RWPE2 (cell line): ENCODE measurements around the gene NFKB2.

Source experiments
- ATAC-seq: fragments of 200-7000 bp; cut with Tn5 transposase; 3 replicates; pipeline ENCODE4 v1.9.1; 2021; ENCODE audit warnings: low read depth
- DNase-seq: peaks from one replicate; pipeline ENCODE4 v3.0.0-alpha.2; 2020; ENCODE audit warnings: low spot score
- H3K27ac ChIP-seq: fragments of 450-650 bp; 2 replicates; pipeline ENCODE4 v1.5.1; 2017; ENCODE audit warnings: mild to moderate bottlenecking; ENCODE audit not compliant: poor library complexity, severe bottlenecking
- H3K27me3 ChIP-seq: fragments of 250-450 bp; sonication (Bioruptor Pico); 2 replicates; pipeline ENCODE4 v1.5.1; 2021; ENCODE audit warnings: mild to moderate bottlenecking, moderate library complexity; ENCODE audit not compliant: insufficient read depth, poor library complexity, severe bottlenecking
- H3K36me3 ChIP-seq: fragments of 250-450 bp; sonication (Bioruptor Pico); 2 replicates; pipeline ENCODE4 v1.5.1; 2020; ENCODE audit warnings: low read depth, mild to moderate bottlenecking, moderate library complexity
- H3K4me1 ChIP-seq: fragments of 250-450 bp; sonication (Bioruptor Pico); 2 replicates; pipeline ENCODE4 v1.5.1; 2021; ENCODE audit warnings: mild to moderate bottlenecking, moderate library complexity; ENCODE audit not compliant: insufficient read depth, poor library complexity, severe bottlenecking
- H3K4me3 ChIP-seq: fragments of 250-450 bp; sonication (Bioruptor Pico); 2 replicates; pipeline ENCODE4 v1.5.1; 2021; ENCODE audit warnings: mild to moderate bottlenecking, moderate library complexity; ENCODE audit not compliant: severe bottlenecking
- H3K9me3 ChIP-seq: fragments of 250-450 bp; sonication (Bioruptor Pico); 2 replicates; pipeline ENCODE4 v1.5.1; 2021; ENCODE audit warnings: mild to moderate bottlenecking, moderate library complexity; ENCODE audit not compliant: severe bottlenecking
- CTCF ChIP-seq: fragments of 450-650 bp; IDR thresholded peaks from one replicate; pipeline ENCODE4 v1.5.1; 2017; ENCODE audit warnings: mild to moderate bottlenecking, moderate library complexity; ENCODE audit not compliant: poor library complexity, severe bottlenecking

The NFKB2 gene

DNA sequence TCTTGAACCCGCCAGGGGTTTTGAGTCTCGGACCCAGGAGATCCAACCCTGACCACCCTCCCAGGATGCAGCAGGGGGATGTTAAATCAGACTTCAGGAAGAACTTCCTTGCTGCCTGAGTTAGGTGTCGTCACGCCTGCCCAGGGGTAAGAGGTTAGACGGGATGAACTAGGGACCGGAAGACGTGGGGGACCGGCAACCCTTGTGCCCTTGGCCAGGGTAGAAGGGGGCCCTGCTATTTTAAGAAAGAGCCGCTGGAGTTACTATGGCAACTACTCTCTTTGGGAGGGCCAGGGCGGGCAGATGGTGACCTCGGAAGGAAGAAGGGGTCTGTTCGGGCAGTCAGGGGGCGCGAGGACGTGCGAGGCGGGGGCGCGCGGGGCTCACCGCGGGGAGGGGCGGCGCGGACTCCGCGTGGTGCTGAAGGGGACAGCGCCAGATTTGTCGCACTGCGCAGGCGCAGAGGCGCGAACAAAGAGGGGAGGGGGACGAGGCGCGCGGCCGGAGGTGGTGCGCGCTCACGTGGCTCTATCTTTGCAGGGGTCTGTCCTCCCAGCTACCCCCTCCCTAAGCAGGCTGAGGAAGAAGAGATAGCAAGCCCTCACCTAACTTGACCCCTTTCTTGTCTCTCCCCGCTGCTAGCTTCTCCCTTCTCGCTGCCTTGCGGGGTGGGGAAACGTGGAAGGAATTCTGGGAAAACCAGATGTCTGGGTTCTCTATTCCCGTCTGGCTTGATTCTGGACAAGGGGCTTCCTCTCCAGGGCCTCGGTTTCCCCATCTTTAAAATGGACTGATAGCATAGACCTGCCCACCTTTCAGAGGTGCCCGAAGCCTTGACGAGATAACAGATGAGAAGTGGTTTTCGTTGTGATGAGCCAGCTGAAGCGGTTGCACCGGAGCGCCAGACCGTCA, 24.0 kb downstream of the NFKB2 start:
- ATAC-seq = no peak
- no peaks in the 10 kb centered on the region for H3K9me3 ChIP-seq
- TF ChIP-seq CTCF = no peak
- peak overlapping the region; percentile 71 for H3K27ac ChIP-seq
- no peak for DNase-seq
- H3K4me1 ChIP-seq = no peaks in the 10 kb centered on the region
- H3K27me3 ChIP-seq = peaks cover 5% of the 10 kb centered on the region
- H3K4me3 ChIP-seq = peak overlapping the region; percentile 54
- peaks cover 7% of the 10 kb centered on the region for H3K36me3 ChIP-seq

DNA sequence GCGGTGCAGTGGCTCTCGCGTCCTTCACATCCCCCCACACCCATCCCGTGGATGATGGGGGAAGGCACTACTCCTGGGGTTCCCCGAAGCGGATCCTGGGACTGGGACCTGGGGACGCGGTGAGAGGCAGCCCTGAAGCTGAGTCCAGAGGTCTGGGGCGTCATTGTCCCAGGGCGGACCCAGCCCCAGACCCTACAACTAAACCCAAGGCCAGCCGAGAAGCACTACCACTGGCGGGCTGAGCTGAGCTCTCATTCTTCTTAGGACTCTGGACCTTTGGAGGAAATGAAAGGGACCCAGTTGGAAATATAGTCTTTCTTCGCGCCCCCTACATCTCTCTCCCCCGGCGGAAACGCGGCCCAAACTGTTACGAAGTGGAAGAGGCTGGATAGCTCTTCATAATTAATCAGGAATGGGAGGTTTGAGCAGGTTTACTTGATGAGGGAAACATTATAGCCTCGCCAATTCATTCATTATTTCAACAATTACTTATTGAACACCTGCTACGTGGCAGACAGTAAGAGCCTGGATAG, 24.7 kb downstream of the NFKB2 start:
- Histone ChIP-seq H3K4me1 (no peaks in the 10 kb centered on the region), H3K9me3 (no peaks in the 10 kb centered on the region), H3K4me3 (peak overlapping the region; percentile 54), H3K36me3 (peaks cover 7% of the 10 kb centered on the region), H3K27me3 (peaks cover 5% of the 10 kb centered on the region), H3K27ac (peak overlapping the region; percentile 71)
- ATAC-seq (no peak), DNase-seq (no peak)
- no peak for TF ChIP-seq CTCF

DNA sequence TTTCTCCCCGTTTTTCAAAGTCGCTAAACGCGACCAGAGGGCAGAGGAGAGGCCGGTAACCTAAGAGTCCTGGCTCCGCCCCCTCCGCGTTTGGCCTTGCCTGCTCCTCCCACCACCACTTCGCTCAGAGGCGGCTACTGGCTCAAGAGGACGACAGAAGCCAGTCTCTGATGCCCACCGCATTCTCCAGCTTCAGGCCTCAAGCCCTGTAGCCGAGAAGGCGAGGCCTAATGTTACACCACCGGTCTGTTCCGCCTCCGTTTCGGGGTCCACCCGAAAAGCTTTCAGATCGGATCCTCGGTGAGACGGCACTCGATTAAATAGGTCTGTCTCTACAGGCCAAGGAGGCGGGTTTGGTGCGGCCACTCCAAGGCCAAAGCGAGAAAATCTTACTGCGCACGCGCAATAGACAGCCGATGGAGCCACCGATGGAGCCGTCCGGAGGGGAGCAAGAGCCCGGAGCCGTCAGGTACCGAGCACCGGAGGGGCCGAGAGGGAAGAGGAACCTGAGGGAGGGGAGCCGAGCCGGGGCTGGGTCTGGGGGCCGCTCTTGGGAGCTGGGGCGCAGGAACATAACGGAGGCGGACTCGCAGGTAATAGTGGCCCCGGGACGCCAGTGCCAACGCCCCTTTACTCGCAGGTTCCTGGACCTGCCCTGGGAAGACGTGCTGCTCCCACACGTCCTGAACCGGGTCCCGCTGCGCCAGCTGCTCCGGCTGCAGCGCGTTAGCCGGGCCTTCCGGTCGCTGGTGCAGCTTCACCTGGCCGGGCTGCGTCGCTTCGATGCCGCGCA, 25.4 kb downstream of the NFKB2 start, which contains the start of gene FBXL15:
Gene FBXL15 (plus strand): TSS at position 123 of the 793 bp plus-strand sequence. CDS start 294 bp downstream, at position 417.
- H3K4me3 ChIP-seq = peak within 1 kb of the TSS; percentile 54
- peak within 1 kb of the TSS; percentile 71 for H3K27ac ChIP-seq
- no peaks in the 10 kb centered on the region for H3K9me3 ChIP-seq
- DNase-seq (peak; percentile 96), ATAC-seq (peak; percentile 68)
- H3K36me3 ChIP-seq = peaks cover 7% of the 10 kb centered on the region
- no peaks in the 10 kb centered on the region for H3K4me1 ChIP-seq
- TF ChIP-seq CTCF = no peak
- H3K27me3 ChIP-seq = peaks cover 5% of the 10 kb centered on the region

DNA sequence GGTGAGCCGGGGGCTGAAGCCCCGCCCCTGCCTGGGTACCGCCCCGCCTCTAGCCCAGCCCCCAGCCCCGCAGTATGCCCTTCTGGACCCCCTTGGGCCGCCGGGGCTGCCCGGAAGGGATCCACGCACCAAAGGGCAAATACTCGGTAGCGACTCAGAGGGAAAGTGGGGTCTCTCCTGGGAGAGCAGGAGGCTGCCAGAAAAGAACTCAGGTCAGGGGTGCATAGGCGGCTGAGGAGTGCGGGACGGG, 25.9 kb downstream of the NFKB2 start:
- DNase-seq (no peak), ATAC-seq (peak; percentile 5; the same call in 2 of the 3 replicates)
- Histone ChIP-seq H3K4me3 (peak overlapping the region; percentile 54), H3K36me3 (peaks cover 7% of the 10 kb centered on the region), H3K9me3 (no peaks in the 10 kb centered on the region), H3K27me3 (peaks cover 5% of the 10 kb centered on the region), H3K27ac (peak overlapping the region; percentile 71), H3K4me1 (no peaks in the 10 kb centered on the region)
- TF ChIP-seq CTCF = no peak
